Measurements from ENCODE around the gene SGSM1. TPM values are rescaled to one million over a fixed set of nuclear protein-coding genes. Genes with fewer than 3 reads are reported as not detected.

Gene SGSM1
- total RNA-seq, 4 donors from 2014 or later, result 4.2 to 6.7 (median 5.6) TPM

GRCh38 chr22:24962094-24962493, 156.1 kb downstream of the SGSM1 start:
- no peak for TF ChIP-seq POLR2A (IDR thresholded peaks at IDR 0.05)
- TF ChIP-seq CTCF (IDR thresholded peaks at IDR 0.05), result no peak
- no peaks in the 10 kb centered on the region for H3K9me3 ChIP-seq
- H3K4me1 ChIP-seq, result peaks cover 30 to 41% of the 10 kb centered on the region in 2 donors
- WGBS, 2 donors, result 92 to 95% methylated on average over 8 of the region's 8 CpGs
- no peak overlapping the region for H3K27ac ChIP-seq
- no peaks in the 10 kb centered on the region for H3K27me3 ChIP-seq
- DNase-seq, result no peak
- intact Hi-C loops (cut with DNase I), result no loop called here
- no peaks in the 10 kb centered on the region for H3K36me3 ChIP-seq
- no peak overlapping the region for H3K4me3 ChIP-seq (replicated peaks in 1 of 3)

GRCh38 chr22:24962835-24963234, 156.8 kb downstream of the SGSM1 start:
- Histone ChIP-seq H3K27ac (peak overlapping the region in 1 of 3 donors; percentile 79), H3K4me3 (replicated peaks in 1 of 3) (no peak overlapping the region), H3K36me3 (no peaks in the 10 kb centered on the region), H3K9me3 (no peaks in the 10 kb centered on the region), H3K27me3 (no peaks in the 10 kb centered on the region), H3K4me1 (peaks cover 38 to 45% of the 10 kb centered on the region in 2 donors)
- no peak for TF ChIP-seq CTCF (IDR thresholded peaks at IDR 0.05)
- no peak for TF ChIP-seq POLR2A (IDR thresholded peaks at IDR 0.05)
- intact Hi-C loops (cut with DNase I), result no loop called here
- DNase-seq, result no peak
- 83 to 95% methylated on average over 8 to 11 of the region's 11 CpGs for WGBS, 2 donors

GRCh38 chr22:24964441-24964840, 158.4 kb downstream of the SGSM1 start:
- Histone ChIP-seq H3K4me1 (peaks cover 46 to 61% of the 10 kb centered on the region in 2 donors), H3K9me3 (no peaks in the 10 kb centered on the region), H3K27ac (peak overlapping the region in 2 of 3 donors; percentile 22 to 79), H3K4me3 (replicated peaks in 1 of 3) (no peak overlapping the region), H3K36me3 (no peaks in the 10 kb centered on the region), H3K27me3 (no peaks in the 10 kb centered on the region)
- intact Hi-C loops (cut with DNase I), result no loop called here
- DNase-seq, result no peak
- WGBS, 2 donors, result 82 to 85% methylated on average over 3 of the region's 3 CpGs
- TF ChIP-seq POLR2A (IDR thresholded peaks at IDR 0.05), result no peak
- TF ChIP-seq CTCF (IDR thresholded peaks at IDR 0.05), result no peak

- peak; percentile 89 to 92 for DNase-seq
- H3K9me3 ChIP-seq, result no peaks in the 10 kb centered on the region
These were observed 160.0 kb downstream of the SGSM1 start for GRCh38 chr22:24965822-24966626.

More at GRCh38 chr22:24965822-24966626, 160.0 kb downstream of the SGSM1 start:
- 27 to 49% methylated on average over 8 to 9 of the region's 9 CpGs for WGBS, 2 donors
- Histone ChIP-seq H3K27me3 (no peaks in the 10 kb centered on the region), H3K4me3 (replicated peaks in 1 of 3) (no peak overlapping the region), H3K4me1 (peaks cover 55 to 76% of the 10 kb centered on the region in 2 donors), H3K27ac (peak overlapping the region; percentile 64 to 79 (median 78)), H3K36me3 (no peaks in the 10 kb centered on the region)
- TF ChIP-seq POLR2A (IDR thresholded peaks at IDR 0.05) (peak in 1 of 2 donors; percentile 8), CTCF (IDR thresholded peaks at IDR 0.05) (no peak)
- intact Hi-C loops (cut with DNase I), result no loop called here
